NAMALWA (cell line): Measurements from ENCODE around the gene KLK14.
A peak's percentile ranks its signal among the peaks of the same experiment; 100 is the strongest.

ENCODE experiments used
- DNase-seq: peaks from one replicate; pipeline ENCODE4 v3.0.0-alpha.2; 2015; ENCODE audit warnings: low spot score

KLK14 gene

DNA sequence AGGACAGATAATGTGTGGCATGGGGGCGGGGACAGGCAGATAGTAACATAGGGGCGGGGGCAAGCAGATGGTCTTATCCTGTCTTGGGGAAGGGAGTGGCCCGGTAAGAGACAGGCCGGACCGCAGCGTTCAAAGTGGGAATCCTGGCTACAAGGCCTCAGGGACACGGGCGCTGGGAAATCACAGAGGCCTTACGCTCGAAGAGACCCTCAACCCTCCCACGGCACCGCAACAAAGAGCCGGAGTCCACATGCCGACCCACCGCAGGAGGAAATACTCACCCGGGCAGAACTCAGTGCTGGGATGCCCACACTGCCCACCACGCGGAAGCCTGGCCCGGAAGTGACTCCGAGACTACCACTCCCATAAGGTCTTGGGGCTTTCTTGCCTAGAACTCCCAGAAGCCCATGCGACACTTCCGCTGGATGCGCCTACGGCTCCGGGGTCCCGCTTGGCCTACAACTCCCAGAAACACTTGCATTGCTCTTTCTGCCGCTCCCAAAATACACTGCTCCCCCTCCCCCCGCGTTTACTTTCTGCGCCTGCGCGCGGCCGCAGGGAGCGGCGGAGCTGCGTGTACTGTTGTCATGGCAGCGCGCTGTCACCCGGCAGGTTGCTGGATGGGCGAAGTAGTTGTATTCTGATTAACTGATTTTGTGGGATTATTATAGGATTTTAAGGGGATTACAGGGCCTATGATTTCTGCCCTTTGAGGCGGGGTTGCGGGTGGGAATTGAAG, 25.5 kb upstream of the KLK14 start, which contains the start of gene CTU1:
Gene CTU1, minus strand, starts transcription at position 344 of the 739 bp plus-strand sequence. CDS start 3,840 bp downstream, outside the sequence.
- DNase-seq: peak; percentile 99

DNA sequence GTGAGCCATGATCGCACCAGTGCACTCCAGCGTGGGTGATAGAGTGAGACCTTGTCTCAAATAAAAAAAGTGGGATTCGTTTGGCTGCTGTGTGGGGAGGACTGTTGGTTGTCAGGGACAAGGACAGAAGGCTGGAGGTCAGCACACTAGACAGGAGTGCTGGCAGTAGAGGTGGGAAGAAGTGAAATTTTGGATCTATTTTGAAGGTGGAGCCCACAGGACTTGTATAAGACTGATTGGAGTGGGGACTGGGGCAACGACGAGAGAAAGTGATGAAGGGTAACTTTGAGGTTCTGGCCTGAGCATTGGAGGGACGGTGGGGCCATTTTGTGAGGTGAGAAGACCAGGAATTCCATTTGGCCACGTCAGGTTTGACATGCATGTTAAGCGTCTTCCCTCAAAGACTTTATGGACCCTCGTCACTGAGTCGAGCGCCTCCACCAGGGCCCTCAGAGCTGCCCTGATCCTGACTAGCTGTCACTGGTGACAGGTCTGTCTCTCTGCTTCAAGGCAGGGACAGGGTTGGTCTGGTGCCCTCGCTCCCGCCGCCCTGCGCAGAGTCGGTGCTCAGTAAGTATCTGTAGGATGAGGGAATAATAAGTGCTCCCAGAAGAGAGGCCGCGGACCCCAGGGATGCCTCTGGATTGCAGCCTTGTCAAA, 24.8 kb upstream of the KLK14 start:
- DNase-seq: peak; percentile 57

DNA sequence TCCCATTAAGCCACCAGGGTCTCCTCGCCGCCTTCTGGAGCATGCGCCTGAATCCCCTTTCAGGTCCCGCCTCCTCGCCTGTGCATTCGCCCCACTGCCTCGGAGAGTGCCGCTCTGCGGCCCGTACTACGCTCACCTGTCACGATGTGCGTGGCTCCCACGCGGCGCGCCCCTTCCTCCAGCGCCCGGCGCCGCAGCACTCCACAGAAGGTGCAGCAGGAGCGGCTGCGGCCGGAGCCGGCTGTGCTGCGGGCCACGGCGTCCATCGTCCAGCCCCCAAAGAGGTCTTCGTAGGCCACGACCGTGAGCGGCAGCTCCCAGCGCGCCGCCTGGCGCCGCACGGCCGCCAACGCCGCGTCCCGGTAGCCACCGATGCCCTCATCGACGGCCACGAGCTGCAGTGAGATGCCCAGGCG, 21.2 kb upstream of the KLK14 start:
- no peak for DNase-seq

DNA sequence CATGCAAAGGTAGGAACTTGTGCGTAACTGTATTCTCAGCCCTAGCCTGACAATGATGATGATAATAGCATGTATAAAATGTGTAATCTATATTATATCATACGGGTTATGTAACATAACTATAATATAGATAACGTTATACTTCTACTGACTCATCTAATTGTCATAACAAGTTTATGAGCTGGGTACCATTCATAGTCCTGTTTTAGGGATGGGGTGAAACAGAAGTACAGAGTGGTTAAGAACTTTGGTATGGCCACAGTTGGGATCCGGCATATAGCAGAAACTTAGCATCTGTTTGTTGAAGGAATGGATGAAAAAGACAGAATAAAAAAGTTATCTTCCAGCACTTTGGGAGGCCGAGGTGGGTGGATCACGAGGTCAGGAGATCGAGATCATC, 20.3 kb upstream of the KLK14 start:
- DNase-seq: no peak

DNA sequence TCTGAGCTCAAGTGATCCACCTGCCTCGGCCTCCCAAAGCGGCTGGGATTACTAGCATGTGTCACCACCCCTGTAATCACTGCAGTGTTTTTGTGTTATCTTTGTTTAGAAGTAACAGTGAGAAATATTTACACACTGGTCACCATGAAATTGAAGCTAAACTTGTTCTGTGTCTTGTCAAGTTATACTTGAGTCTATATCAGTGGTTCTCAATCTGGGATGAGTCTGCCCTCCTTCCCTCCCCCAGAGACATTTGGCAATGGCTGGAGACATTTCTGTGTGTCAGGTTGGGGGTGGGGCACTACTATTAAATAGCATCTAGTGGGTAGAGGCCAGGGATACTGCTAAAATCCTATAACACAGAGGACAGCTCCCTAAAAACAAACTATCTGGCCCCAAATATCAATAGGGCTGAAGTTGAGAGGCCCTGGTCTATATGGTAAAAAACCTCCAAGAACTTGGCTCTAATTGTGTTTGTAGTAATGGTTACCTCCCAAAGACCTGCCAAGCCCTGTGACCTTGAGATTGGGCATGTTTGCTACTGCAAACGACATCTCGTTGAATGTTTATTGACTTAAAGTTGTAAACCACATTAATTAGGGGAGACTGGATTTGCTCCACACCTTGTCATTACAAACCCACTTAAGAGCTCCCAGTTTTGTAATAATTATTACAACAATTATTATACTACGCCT, 18.6 kb upstream of the KLK14 start:
- DNase-seq: no peak

DNA sequence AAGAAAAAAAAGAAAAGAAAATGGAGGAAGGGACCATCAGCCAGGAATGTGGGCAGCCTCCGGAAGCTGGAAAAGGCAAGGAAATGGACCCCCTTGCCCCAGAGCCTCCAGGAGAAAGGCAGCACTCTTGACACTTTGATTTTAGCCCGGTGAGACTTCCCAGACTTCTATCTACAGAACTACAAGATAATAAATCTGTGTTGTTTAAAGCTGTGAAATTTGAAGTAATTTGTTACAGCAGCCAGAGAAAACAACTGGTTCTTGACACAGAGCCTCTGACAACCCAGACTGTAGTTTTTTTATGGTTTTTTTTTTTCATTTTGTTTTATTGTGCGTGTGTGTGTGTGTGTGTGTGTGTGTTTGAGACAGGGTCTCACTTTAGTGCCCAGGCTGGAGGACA, 17.9 kb upstream of the KLK14 start:
- DNase-seq: no peak

DNA sequence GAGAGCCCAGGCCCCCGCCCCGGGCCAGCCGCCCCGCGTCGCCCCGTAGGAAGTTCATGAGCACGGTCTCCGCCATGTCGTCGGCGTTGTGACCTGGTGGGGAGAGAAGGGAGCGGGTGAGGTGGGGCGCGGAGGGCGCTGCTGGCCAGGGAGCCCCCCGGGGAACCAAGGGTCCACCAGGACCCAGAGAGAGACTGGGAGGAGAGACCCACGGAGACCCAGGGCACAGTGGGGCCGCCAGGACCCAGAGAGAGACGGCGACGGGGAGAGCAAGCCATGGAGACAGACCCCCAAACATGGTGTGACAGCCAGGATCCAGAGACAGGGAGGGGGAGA, 16.3 kb upstream of the KLK14 start:
- DNase-seq: no peak

DNA sequence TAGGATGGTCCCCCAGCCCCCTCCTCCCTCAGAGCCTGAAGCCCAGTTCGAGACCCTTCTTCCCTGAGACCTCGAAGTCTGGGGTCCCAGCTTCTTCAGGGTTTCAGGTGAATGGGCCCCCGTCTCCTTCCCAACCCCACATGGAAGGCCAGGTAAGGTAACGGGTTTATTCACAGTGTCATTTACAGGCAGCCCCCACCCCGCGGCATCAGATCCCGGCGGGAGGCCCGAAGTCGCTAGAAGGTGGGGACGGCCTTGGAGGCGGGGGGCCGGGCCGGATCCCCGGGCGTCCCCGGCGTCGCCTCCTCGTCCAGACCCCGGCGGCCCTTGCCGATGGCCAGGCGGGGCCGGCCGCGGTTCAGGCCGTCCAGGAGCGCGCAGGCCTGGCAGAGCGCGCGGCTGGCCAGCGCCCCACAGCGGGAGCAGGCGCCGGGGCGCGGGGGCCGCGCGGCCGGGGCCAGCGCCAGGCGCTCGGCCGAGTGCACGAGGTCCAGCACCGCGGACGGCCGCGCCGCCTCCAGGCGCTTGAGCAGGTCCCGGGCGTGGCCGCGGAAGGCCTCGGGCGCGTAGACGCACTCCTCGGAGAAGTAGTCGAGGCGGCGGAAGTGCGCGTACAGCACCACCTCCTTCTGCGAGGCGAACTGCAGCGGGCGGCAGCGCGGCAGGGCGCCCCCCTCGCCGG, 15.8 kb upstream of the KLK14 start:
- no peak for DNase-seq

DNA sequence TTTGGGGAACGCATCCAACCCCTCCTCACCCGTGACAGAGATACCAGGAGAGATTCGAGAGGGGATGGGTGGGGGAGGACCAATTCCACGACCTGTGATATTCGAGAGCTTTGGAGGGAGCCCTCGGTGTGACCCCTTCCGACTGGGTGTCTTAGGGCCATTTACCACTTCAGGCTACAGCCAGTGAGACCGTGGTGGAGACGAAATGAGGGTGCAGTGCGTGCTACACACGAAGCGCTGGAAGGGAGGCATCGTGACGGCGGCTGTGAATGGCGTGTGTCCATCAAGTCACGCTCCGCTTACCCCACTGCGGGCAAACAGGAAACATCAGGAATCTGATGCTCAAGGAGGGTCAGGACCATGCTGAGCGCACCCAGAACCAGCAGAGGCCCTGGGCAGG, 15.1 kb upstream of the KLK14 start:
- DNase-seq: no peak

- DNase-seq: peak; percentile 61
These were observed 14.6 kb upstream of the KLK14 start for GRCh38 chr19:51097166-51097738.

GRCh38 chr19:51096473-51097165, 13.9 kb upstream of the KLK14 start:
- DNase-seq: peak; percentile 49

- DNase-seq: peak; percentile 56
These were observed 12.1 kb upstream of the KLK14 start for GRCh38 chr19:51094696-51095279.

- DNase-seq: no peak
These were observed 11.0 kb upstream of the KLK14 start for GRCh38 chr19:51093510-51094345.

DNA sequence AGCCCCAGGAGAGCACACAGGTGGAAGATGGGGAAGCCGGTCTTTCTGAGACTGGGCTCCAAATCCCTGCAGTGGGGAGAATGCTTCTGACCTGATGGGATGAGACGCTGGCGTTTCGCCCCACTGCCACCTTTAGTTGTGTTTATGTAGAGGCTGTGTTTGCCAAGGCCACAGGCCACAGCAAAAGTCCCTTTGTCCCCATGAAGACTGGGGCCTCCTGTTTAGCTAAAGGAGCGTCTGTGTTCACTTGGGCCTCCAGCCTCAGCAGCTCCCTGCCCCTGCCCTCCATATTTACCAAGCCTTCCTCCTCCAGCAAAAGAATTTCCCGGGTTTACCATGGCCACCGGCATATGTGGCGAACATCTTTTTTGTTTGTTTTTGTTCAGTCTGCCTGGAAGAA, 10.4 kb upstream of the KLK14 start:
- DNase-seq: no peak

DNA sequence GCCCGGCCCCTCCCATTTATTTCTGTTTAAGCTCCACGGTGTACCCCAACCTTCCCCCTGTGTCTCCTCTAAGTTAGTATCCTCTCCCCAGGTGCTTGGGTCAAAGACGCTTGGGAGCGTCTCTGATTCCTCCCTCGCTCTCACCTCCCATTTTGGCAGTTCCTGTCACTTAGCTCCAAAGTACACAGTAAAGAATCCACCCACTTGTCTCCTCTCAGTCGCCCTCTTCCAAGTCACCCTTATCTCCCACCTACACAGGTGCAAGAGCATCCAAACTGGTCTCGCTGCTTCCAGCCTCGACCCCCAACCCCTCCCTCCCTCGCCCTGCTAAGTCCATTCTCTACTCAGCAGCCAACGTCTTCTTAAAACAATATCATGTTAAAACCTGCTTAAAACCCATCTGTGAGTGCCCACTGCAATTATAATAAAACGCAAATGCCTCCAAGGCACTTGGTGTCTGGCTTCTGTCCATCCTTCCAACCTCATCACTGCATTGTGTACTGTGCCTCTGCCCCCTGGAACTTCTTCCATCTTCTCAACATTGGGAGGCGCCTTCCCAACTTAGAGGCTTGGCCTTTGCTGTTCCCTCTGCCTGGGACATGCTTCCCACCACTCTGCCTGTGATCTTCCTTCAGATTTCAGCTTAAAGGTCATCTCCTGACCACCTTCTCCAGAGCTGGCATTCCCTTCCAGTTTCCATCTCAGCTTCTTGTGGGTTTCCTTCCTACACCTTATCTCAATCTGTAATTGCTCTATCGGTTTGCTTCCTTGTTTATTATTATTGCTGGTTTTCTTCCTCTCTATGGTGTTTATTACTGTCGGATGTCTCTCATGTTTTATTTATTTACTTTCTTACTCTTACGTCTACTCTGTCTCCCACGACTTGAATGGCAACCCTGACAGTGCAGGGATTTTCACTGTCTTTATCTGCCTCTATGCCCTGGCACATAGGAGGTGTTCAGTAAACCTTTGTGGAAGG, 9.5 kb upstream of the KLK14 start:
- DNase-seq: no peak

GRCh38 chr19:51091126-51091525, 8.4 kb upstream of the KLK14 start:
- no peak for DNase-seq

DNA sequence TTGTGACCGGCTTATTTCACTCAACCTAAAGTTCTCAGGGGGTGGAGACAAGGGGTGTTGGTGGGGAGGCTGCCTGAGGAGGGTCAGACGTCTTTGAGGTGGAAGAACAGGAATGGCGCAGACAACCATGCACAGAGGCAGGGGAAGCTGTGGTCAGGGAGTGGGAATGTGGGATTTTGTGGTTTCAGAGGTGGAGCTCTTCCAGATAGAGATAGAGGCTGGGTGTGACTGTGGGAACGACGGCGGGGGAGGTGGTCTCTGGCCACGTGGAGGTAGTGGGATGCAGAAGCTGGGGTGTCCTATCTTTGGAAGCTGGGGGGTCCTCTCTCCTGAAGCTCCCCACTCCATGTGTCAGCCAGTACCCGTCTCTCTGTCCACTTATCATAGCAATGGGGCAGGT, 7.8 kb upstream of the KLK14 start:
- DNase-seq: no peak

- no peak for DNase-seq
These were observed 7.1 kb upstream of the KLK14 start for GRCh38 chr19:51089786-51090185.
